Thyroid gland (tissue), 4 donors: Measurements from ENCODE around the gene PYY. TPM values are rescaled to one million over a fixed set of nuclear protein-coding genes. Genes with fewer than 3 reads are reported as not detected.
A peak's percentile ranks its signal among the peaks of the same experiment; 100 is the strongest.

Experiments used
- DNase-seq, 2 donors: peaks; one replicate each; pipeline ENCODE4 v3.0.0-alpha.2; 2019
- H3K27ac ChIP-seq, 3 donors: fragments of 200-600 bp; sonication (generic); 1 replicate in 2 of 3; 2 replicates in 1 of 3; pipeline ENCODE4 v1.5.1; 2016 to 2019; ENCODE audit warnings: mild to moderate bottlenecking in 1 of 3, moderate library complexity in 1 of 3
- H3K27me3 ChIP-seq: fragments of 200-600 bp; sonication (generic); one replicate; pipeline ENCODE4 v1.5.1; 2019
- H3K36me3 ChIP-seq, 2 donors: fragments of 200-600 bp; sonication (generic); one replicate each; pipeline ENCODE4 v1.5.1; 2016 to 2019
- H3K4me1 ChIP-seq, 2 donors: fragments of 200-600 bp; sonication (generic); one replicate each; pipeline ENCODE4 v1.5.1; 2017 to 2019
- H3K4me3 ChIP-seq, 3 donors: fragments of 200-600 bp; sonication (generic); replicated peaks in 1 of 3; 1 replicate in 2 of 3; 2 replicates in 1 of 3; pipeline ENCODE4 v1.5.1; 2016; ENCODE audit warnings: mild to moderate bottlenecking in 1 of 3
- H3K9me3 ChIP-seq: fragments of 200-600 bp; sonication (generic); one replicate; pipeline ENCODE4 v1.5.1; 2017
- POLR2A ChIP-seq, 2 donors: fragments of 450-650 bp; IDR thresholded peaks; one replicate each; pipeline ENCODE4 v1.6.1; 2017; ENCODE audit warnings: antibody characterized with exemption in 2 of 2, mild to moderate bottlenecking in 2 of 2, moderate library complexity in 1 of 2
- WGBS, 2 donors: methylation state at CpG; one replicate each; pipeline ENCODE4 v1.1.5; 2017; 5-methylcytosine and 5-hydroxymethylcytosine counted together
- intact Hi-C: fragments of 100-400 bp; cut with DNase I; formaldehyde crosslinking; loops from one replicate; pipeline ENCODE4 v1.15.1; 2023
- total RNA-seq, 4 donors: library from RNA; depleted of rRNA; stranded (reverse); fragments of >200 nt; gene quantifications; one replicate each; pipeline ENCODE4 v1.2.3, GENCODE V29; 2016
- TF ChIP-seq, protein P1 (sequence below), 6 experiments: fragments of 200-600 bp in 3 of 6; fragments of 450-650 bp in 3 of 6; sonication (generic) in 3 of 6; IDR thresholded peaks; one replicate each; pipeline ENCODE4 v1.5.1; 2016 to 2019; ENCODE audit warnings: antibody characterized with exemption in 6 of 6, mild to moderate bottlenecking in 2 of 6, inconsistent platforms in 1 of 6, moderate library complexity in 1 of 6

Gene PYY
- total RNA-seq, 4 donors from 2014 or later, result 2.2 TPM; not detected in 3

DNA sequence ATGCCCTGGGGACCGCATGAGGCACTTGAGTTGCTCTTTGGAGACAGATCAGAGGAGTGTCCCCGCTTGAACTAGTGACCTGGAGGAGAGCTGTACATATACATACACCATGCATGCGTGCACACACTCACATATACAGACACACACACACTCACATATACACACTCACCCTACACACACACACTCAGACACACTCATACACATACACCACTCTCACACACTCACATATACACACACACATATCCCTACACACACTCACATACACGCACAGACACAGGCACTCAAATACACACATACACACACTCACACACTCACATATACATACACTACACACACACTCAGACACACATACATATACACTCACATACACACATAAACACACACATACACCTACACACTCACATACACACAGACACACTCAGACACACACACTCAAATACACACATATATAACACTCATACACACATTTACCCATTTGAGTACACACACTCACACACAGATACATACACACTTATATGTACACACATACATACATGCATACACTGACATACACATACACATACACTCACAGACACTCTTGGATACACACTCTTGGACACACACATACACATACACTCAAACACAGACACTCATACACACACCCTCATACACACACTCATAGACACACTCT, 41.0 kb downstream of the PYY start:
- Histone ChIP-seq H3K4me3 (no peak overlapping the region), H3K4me1 (peaks cover 5 to 12% of the 10 kb centered on the region in 2 donors), H3K9me3 (no peaks in the 10 kb centered on the region), H3K27me3 (no peaks in the 10 kb centered on the region), H3K27ac (no peak overlapping the region), H3K36me3 (no peaks in the 10 kb centered on the region)
- TF ChIP-seq, protein P1, sequence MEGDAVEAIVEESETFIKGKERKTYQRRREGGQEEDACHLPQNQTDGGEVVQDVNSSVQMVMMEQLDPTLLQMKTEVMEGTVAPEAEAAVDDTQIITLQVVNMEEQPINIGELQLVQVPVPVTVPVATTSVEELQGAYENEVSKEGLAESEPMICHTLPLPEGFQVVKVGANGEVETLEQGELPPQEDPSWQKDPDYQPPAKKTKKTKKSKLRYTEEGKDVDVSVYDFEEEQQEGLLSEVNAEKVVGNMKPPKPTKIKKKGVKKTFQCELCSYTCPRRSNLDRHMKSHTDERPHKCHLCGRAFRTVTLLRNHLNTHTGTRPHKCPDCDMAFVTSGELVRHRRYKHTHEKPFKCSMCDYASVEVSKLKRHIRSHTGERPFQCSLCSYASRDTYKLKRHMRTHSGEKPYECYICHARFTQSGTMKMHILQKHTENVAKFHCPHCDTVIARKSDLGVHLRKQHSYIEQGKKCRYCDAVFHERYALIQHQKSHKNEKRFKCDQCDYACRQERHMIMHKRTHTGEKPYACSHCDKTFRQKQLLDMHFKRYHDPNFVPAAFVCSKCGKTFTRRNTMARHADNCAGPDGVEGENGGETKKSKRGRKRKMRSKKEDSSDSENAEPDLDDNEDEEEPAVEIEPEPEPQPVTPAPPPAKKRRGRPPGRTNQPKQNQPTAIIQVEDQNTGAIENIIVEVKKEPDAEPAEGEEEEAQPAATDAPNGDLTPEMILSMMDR (IDR thresholded peaks at IDR 0.05), result no peak
- no peak for TF ChIP-seq POLR2A (IDR thresholded peaks at IDR 0.05)
- intact Hi-C loops, result no loop called here
- 30 to 35% methylated on average over 4 of the region's 4 CpGs for whole genome bisulfite sequencing, 2 donors
- no peak for DNase-seq

DNA sequence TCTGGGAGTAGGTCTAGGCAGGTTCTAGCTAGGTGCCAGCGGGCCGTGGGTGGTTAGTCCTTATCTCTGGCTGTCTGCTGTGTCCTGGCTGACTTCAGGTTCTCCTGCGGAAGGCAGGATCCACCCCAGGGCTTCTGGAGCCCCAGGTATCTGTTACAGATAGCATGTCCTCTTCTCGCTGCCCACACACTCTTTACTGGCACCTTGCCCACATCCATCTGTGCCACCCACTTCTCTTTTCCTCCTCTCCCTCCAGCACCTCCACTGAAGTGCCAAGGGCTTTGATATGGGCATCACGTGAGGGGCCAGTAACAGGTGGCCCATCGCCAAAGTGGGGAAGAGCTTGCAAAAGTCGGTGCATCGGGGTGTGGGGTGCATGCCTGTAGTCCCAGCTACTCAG, 41.8 kb downstream of the PYY start:
- no peaks in the 10 kb centered on the region for H3K27me3 ChIP-seq
- H3K36me3 ChIP-seq, result no peaks in the 10 kb centered on the region
- peak; percentile 31 to 50 for DNase-seq
- H3K9me3 ChIP-seq, result no peaks in the 10 kb centered on the region
- no peak overlapping the region for H3K4me3 ChIP-seq
- no peak overlapping the region for H3K27ac ChIP-seq
- TF ChIP-seq, protein P1 (IDR thresholded peaks at IDR 0.05), result no peak
- TF ChIP-seq POLR2A (IDR thresholded peaks at IDR 0.05), result no peak
- intact Hi-C loops, result no loop called here
- WGBS, 2 donors, result 39 to 40% methylated on average over 7 to 8 of the region's 8 CpGs
- H3K4me1 ChIP-seq, result peaks cover 0 to 6% of the 10 kb centered on the region in 2 donors

- Histone ChIP-seq H3K9me3 (no peaks in the 10 kb centered on the region), H3K36me3 (no peaks in the 10 kb centered on the region), H3K4me3 (no peak overlapping the region), H3K27ac (no peak overlapping the region), H3K4me1 (peaks cover 0 to 18% of the 10 kb centered on the region in 2 donors), H3K27me3 (no peaks in the 10 kb centered on the region)
- intact Hi-C loops, result loop anchor here (10.0 kb wide), 1 partner anchor 215 kb away; the partner anchor contains the start of gene HDAC5
- DNase-seq, result no peak
- TF ChIP-seq POLR2A (IDR thresholded peaks at IDR 0.05), result no peak
- TF ChIP-seq, protein P1 (IDR thresholded peaks at IDR 0.05), result no peak
- 67 to 70% methylated on average over 7 of the region's 7 CpGs for WGBS, 2 donors
These were observed 44.1 kb downstream of the PYY start for GRCh38 chr17:43909537-43910231.

DNA sequence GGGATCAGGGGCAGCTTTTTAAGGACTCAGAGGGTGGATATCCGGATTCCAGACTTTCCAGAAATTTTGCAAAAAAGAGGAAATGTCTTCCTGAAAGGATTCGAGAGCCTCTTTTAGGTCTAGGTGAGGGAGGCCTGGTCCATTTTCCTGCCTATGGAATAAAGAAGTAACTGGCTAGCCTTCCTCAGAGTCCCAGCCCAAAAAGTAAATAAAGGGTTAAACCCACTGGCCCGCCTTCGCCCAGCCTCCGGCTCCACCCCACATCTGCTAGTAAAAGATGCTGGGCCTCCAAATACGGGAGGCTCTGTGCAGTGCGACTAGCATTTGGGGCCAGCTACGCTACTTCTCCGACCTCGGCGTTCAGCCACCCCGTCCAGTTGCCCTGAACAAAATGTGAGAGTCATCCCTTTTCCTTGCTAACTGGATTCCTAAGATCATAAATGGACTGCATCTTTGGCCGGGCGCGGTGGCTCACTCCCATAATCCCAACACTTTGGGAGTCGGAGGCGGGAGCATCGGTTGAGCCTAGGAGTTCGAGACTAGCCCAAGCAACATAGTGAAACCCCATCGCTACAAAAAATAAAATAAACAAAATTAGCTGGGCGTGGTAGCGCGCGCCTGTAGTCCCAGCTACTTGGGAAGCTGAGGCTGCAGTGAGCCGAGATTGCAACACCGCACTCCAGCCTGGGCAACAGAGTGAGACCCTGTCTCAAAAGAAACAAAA, 45.6 kb downstream of the PYY start:
- TF ChIP-seq, protein P1 (IDR thresholded peaks at IDR 0.05), result no peak
- no peak for TF ChIP-seq POLR2A (IDR thresholded peaks at IDR 0.05)
- DNase-seq, result peak; percentile 51 to 52
- Histone ChIP-seq H3K36me3 (no peaks in the 10 kb centered on the region), H3K4me3 (peak overlapping the region in 1 of 3 donors; percentile 63), H3K27me3 (no peaks in the 10 kb centered on the region), H3K27ac (peak overlapping the region in 1 of 3 donors; percentile 55), H3K4me1 (peaks cover 0 to 18% of the 10 kb centered on the region in 2 donors), H3K9me3 (no peaks in the 10 kb centered on the region)
- WGBS, 2 donors, result 23 to 28% methylated on average over 26 of the region's 26 CpGs
- intact Hi-C loops, result loop anchor here (10.0 kb wide), 1 partner anchor 217 kb away; the partner anchor contains the start of gene HDAC5
